GM18499 (cell line): ENCODE results near the gene FUS.
"Not testable (repeated sequence)": the region's sequence is repeated elsewhere in the genome, so short reads cannot be mapped to it uniquely, and the experiment has no call there.

Source experiments
- ATAC-seq: cut with Tn5 transposase; IDR thresholded peaks from one replicate; pipeline ENCODE4 v1.9.1; 2021; ENCODE audit warnings: moderate number of reproducible peaks; ENCODE audit not compliant: insufficient read depth, unreplicated experiment

Gene FUS

GRCh38 chr16:31184888-31185287 is 4.9 kb downstream of the FUS start:
- no peak for ATAC-seq

DNA sequence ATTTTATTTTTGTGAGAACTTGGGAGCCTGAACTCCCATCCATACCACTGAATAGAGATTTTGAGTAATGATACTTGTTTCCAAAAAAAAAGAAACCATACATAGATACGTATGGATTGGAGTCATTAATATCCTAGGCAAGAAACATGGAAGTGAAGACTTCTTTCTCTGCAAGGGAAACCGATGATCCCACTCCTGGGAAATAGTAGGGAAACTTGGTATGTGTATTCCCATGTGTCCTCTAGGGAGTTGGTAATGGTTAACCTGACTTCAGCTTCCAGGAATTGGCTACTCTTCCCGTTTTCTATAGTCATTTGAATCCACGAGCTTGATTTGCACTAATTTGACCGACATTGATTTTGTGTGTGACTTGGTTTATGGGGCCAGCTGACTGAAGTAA is 5.4 kb downstream of the FUS start:
- ATAC-seq = no peak

DNA sequence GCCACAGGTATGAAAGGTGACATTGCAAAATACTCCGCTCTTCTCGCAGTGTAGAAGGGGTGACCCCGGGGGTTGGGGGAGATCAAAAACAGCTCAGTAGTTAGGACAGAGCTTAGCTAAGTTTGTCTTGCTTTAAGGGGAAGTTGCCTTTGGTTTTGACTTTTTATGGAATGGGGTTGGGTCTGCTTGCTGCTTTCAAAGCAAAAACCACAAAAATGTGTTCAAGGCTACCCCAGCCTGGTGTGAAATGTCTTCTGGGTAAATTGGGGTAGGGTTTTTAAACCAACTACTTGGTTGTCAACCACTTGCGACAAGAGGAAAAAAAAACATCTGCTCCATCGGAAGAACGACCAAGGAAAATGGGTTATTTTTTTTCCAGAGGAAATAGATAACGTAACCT is 6.2 kb downstream of the FUS start:
- ATAC-seq = no peak

GRCh38 chr16:31186930-31187807 is 7.2 kb downstream of the FUS start:
- no peak for ATAC-seq

DNA sequence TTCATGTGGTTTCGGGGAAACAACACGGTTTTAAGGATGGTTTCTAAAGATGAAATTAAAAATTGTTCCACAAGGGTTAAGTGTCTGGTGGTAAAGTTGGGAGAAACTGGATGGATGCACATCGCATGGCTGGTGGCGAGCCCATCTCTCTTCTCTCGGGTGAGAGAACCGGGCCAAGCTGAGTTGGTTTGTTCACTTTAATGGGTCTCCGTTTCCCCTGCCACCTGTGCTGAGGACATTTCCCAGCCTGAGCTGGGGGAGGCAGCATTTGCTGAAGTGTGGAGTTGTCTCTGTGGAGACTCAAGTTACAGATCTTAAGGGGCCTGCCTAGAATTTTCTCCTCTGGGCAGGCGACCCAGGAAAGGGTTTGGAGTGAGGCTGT is 7.9 kb downstream of the FUS start:
- no peak for ATAC-seq

- no peak for ATAC-seq
These were observed 8.8 kb downstream of the FUS start for GRCh38 chr16:31188450-31189411.

- no peak for ATAC-seq
These were observed 9.5 kb downstream of the FUS start for GRCh38 chr16:31189412-31189778.

- ATAC-seq = no peak
These were observed 10.1 kb downstream of the FUS start for GRCh38 chr16:31190061-31190460.

DNA sequence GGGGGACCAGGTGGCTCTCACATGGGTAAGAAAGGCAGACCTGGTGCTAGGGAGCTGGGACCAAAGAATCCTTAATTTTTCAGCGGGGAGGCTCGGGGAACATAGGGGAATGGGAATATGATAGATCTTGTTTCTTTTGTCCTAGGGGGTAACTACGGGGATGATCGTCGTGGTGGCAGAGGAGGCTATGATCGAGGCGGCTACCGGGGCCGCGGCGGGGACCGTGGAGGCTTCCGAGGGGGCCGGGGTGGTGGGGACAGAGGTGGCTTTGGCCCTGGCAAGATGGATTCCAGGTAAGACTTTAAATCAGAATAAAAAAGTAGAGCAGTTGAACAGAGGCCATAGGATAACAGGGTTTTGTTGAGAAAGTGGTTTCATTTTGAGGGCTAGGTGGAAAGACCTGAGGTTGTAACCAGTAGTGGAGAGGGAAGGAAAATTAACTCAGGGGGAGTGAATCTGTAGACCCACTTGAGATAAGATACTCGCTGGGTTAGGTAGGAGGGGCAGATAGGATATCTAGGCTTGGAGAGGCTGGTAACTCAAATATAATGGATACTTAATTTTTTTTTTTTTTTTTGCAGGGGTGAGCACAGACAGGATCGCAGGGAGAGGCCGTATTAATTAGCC is 11.0 kb downstream of the FUS start:
- ATAC-seq = no peak

DNA sequence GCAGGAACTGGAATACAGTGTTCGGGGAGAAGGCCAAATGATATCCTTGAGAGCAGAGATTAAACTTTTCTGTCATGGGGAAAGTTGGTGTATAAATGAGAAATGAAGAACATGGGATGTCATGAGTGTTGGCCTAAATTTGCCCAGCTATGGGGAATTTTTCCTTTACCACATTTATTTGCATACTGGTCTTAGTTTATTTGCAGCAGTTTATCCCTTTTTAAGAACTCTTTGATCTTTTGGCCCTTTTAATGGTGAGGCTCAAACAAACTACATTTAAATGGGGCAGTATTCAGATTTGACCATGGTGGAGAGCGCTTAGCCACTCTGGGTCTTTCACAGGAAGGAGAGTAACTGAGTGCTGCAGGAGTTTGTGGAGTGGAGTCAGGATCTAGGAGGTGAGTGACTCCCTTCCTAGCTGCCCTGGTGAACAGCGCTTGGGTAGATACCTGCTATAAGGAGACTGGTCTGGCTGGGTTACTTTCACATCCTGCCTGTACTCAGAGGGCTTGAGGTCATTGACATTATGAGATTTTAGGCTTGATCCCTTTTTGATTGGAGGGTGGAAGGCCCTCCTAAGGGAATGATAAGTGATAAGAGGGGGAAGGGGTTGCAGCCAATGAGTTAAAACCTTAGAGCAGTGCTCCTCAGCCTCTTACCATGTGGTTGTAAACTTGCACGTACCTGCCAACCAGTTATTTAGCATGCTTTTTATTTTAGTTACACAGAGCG is 11.9 kb downstream of the FUS start:
- ATAC-seq = no peak

DNA sequence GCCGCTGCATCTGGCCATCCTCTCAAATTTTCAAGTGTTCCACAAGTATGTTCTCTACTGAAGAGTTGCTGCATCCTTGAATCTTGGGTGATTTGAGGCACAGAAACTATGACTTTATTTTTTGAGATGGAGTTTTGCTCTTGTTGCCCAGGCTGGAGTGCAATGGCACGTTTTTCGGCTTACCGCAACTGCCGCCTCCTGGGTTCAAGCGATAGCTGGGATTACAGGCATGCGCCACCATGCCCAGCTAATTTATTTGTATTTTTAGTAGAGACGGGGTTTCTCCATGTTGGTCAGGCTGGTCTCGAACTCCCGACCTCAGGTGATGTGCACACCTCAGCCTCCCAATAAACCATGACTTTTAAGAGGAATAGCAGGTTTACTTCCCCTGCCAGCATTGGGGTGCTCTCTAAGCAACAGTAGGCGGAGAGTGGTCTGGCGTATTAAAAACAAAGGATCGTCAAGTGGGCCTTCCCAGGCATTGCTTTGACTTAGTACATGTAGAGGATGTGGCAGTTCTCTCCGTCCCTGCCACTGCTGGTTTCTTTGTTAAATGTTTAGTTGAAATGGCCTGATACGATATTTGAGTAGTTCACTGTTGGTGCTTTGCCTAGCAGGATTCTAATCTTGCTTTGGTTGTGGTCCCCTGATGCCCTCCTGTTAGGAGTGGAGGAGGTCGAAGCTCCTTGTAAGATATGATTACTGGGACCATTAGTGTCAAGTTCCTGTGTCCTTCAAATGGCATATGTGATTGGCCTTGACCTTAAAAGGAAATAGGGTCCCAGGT is 13.1 kb downstream of the FUS start:
- ATAC-seq = no peak

GRCh38 chr16:31193874-31194273 is 13.9 kb downstream of the FUS start:
- no peak for ATAC-seq

DNA sequence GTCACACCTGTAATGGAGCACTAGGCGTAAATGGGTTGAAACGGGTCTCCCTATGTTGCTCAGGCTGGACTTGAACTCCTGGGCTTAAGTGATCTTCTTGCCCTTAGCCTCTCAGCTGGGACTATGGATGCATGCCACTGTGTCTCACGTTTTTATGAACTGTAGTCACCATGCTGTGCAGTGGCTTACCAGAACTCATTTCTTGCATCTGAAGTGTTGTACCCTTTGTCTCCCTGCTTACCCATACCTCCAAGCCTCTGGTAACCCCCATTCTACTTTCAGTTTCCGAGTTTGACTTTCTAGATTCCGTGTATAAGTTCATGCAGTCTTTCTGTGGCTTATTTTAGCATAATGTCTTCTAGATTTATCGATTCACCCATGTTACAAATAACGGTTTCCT is 15.0 kb downstream of the FUS start:
- ATAC-seq = no peak

DNA sequence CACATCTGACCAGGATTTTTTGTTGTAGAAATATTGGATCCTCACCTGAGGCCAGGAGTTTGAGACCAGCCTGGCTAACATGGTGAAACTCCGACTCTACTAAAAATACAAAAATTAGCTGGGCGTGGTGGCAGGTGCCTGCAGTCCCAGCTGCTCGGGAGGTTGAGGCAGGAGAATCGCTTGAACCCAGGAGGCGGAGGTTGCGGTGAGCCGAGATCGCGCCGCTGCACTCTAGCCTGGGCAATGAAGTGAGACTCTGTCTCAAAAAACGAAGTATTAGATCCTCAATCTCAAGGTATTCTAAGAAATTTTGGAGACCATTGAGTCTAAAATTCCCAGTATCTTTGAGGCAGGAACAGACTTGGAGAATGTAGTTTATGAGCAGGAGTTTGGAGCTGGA is 15.9 kb downstream of the FUS start:
- ATAC-seq = not testable (repeated sequence)

- ATAC-seq = no peak
These were observed 16.6 kb downstream of the FUS start for GRCh38 chr16:31196324-31197088.

DNA sequence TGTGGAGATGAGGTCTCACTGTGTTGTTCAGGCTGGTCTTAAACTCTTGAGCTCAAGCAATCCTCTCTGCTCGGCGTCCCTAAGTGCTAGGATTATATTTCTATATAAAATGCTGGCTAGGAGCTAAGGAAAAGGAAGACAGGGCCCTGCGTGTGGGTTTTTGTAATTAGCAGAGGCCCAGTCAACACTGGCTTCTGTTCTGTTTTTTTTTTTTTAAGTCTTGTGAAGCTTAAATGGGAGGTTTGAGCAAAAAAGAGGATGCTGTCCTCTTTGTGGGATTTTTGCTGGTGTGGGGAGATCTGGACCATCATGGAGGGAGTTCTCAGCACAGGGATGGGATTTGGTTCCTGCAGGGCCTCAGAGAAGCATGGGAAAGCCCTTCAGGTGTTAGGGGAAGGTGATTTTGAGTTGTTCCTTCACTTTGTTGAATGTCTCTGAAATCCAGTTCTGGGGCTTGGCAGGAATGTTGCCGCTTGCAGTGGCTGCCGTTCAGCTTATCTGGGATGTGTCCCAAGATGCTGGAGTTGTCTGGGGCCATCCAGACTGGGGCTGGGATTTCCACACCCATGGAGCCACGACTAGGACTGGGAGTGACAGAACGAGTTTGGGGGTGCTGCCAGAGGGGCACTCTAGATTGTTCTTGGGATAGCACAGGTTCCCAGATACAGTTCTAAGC is 18.4 kb downstream of the FUS start:
- ATAC-seq = no peak

GRCh38 chr16:31199430-31200041 is 19.6 kb downstream of the FUS start:
- no peak for ATAC-seq

DNA sequence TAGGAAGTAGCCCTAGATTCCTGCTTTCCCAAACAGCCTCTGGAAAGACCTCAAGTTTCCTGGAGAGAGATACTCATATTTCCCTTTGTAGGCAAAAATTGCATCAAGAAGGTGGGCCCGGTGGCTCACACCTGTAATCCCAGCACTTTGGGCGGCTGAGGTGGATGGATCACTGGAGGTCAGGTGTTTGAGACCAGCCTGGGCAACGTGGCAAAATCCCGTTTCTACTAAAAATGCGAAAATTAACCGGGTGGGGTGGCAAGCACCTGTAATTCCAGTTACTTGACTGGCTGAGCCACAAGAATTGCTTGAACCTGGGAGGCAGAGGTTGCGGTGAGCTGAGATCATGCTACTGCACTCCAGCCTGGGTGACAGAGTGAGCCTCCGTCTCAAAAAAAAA is 20.2 kb downstream of the FUS start:
- ATAC-seq = not testable (repeated sequence)
